HepG2 (cell line): ENCODE measurements around the gene KRT36. TPM values are rescaled to one million over a fixed set of nuclear protein-coding genes. Genes with fewer than 3 reads are reported as not detected.

Experiments
- ATAC-seq: fragments of 200-7000 bp; cut with Tn5 transposase; 3 replicates; pipeline ENCODE4 v1.9.1; 2020; ENCODE audit warnings: mild to moderate bottlenecking, moderate library complexity
- BruUV-seq: library from RNA; stranded (reverse); fragments of 400-500 nt; replicated peaks from 2 replicates; lab custom pipeline; 2021; lab: Mats Ljungman, UMichigan
- CTCF ChIA-PET: fragments of 300-600 bp; formaldehyde crosslinking; extraction: SDS; loops from one replicate; lab custom pipeline; 2021; ENCODE audit warnings: low total read pairs, inconsistent platforms, low intra/inter-chr PET ratio; lab: Yijun Ruan, JAX
- POLR2A ChIA-PET: fragments of 350-600 bp; sonication (Branson Sonifier 250); formaldehyde crosslinking; loops from one replicate; lab custom pipeline; 2020; ENCODE audit warnings: antibody characterized with exemption, inconsistent platforms; lab: Yijun Ruan, JAX
- DNase-seq: peaks from one replicate; pipeline ENCODE4 v3.0.0-alpha.2; 2015; ENCODE audit warnings: low spot score
- FAIRE-seq: peaks from 3 replicates; lab custom pipeline; 2011; peaks lifted over from hg19 to GRCh38; lab: Jason Lieb, UNC
- H2AFZ ChIP-seq: one replicate; pipeline ENCODE4 v1.6.1; 2011; ENCODE audit warnings: low read length, inconsistent platforms
- H3K27ac ChIP-seq: fragments of 300-600 bp; 3 replicates; pipeline ENCODE4 v1.8.0; 2011; ENCODE audit warnings: mixed run types, mild to moderate bottlenecking, mixed read lengths, low read length, inconsistent platforms; ENCODE audit not compliant: insufficient read depth; ENCODE audit errors: extremely low read length
- H3K27me3 ChIP-seq, 2 experiments: fragments of 200-600 bp in 1 of 2; 2 replicates in 1 of 2; 3 replicates in 1 of 2; pipeline versions ENCODE4 v1.6.0 to v1.8.0; 2011; ENCODE audit warnings: low read length in 2 of 2, mild to moderate bottlenecking in 2 of 2, moderate library complexity in 2 of 2, inconsistent platforms in 1 of 2; ENCODE audit not compliant: insufficient read depth in 2 of 2, control insufficient read depth in 1 of 2
- H3K36me3 ChIP-seq, 2 experiments: fragments of 200-600 bp in 1 of 2; replicated peaks in 1 of 2; 2 replicates in 1 of 2; 3 replicates in 1 of 2; pipeline versions ENCODE4 v1.5.1 to v1.8.0; 2011; ENCODE audit warnings: low read length in 2 of 2, inconsistent platforms in 1 of 2; ENCODE audit not compliant: insufficient read depth in 2 of 2, control insufficient read depth in 1 of 2
- H3K4me1 ChIP-seq: 2 replicates; pipeline ENCODE4 v1.5.1; 2012; ENCODE audit warnings: low read length, inconsistent platforms; ENCODE audit not compliant: insufficient read depth
- H3K4me2 ChIP-seq: 2 replicates; pipeline ENCODE4 v1.6.0; 2011; ENCODE audit warnings: low read depth, low read length, inconsistent platforms
- H3K4me3 ChIP-seq, 3 experiments: fragments of 200-600 bp in 1 of 3; sonication (generic), shearing (Covaris generic) in 1 of 3; replicated peaks in 1 of 3; 2 replicates each; pipeline ENCODE4 v1.5.1; 2011 to 2016; ENCODE audit warnings: low read length in 3 of 3, inconsistent platforms in 2 of 3, low read depth in 2 of 3, mild to moderate bottlenecking in 2 of 3, control low read depth in 1 of 3, mixed read lengths in 1 of 3; ENCODE audit not compliant: insufficient read depth in 1 of 3
- H3K79me2 ChIP-seq: one replicate; pipeline ENCODE4 v1.6.1; 2011; ENCODE audit warnings: low read length, inconsistent platforms; ENCODE audit not compliant: insufficient read depth
- H3K9ac ChIP-seq: 2 replicates; pipeline ENCODE4 v1.6.0; 2011; ENCODE audit warnings: mild to moderate bottlenecking, low read depth, low read length, inconsistent platforms; ENCODE audit not compliant: insufficient read depth
- H3K9me3 ChIP-seq: 2 replicates; pipeline ENCODE4 v1.5.1; 2012; ENCODE audit warnings: mild to moderate bottlenecking, low read length
- H4K20me1 ChIP-seq: 2 replicates; pipeline ENCODE4 v1.6.0; 2011; ENCODE audit warnings: inconsistent platforms, mild to moderate bottlenecking, low read length, moderate library complexity; ENCODE audit not compliant: insufficient read depth
- CEBPB ChIP-seq: IDR thresholded peaks from 2 replicates; pipeline ENCODE4 v1.6.1; 2011; ENCODE audit warnings: low read depth, low read length, improper control_type of control experiment, borderline replicate concordance
- CEBPG ChIP-seq: IDR thresholded peaks from 2 replicates; pipeline ENCODE4 v1.6.1; 2016
- HNRNPK ChIP-seq: fragments of 200-400 bp; formaldehyde crosslinking; IDR thresholded peaks from 2 replicates; pipeline ENCODE4 v1.6.1; 2018; ENCODE audit warnings: low read length, low read depth, moderate library complexity, mild to moderate bottlenecking; ENCODE audit not compliant: poor library complexity, severe bottlenecking
- MAFF ChIP-seq: IDR thresholded peaks from 2 replicates; pipeline ENCODE4 v1.6.1; 2011; ENCODE audit warnings: low read depth, low read length, improper control_type of control experiment
- MAFK ChIP-seq, 2 experiments: IDR thresholded peaks in 1 of 2; conservative IDR thresholded peaks in 1 of 2; 2 replicates each; pipeline ENCODE4 v1.6.1; 2011; ENCODE audit warnings: improper control_type of control experiment in 2 of 2, low read length in 2 of 2
- NCOR1 ChIP-seq: fragments of 200-600 bp; sonication (generic); IDR thresholded peaks from 2 replicates; pipeline ENCODE4 v1.7.0; 2017; ENCODE audit warnings: antibody characterized with exemption, low read length, borderline replicate concordance
- NKX3-1 ChIP-seq: sonication (generic); formaldehyde crosslinking; IDR thresholded peaks from 2 replicates; pipeline ENCODE4 v1.5.0; 2020; ENCODE audit warnings: missing genetic modification reagents
- PBX2 ChIP-seq: IDR thresholded peaks from 2 replicates; pipeline ENCODE4 v1.6.1; 2016; ENCODE audit warnings: control low read depth
- PCBP2 ChIP-seq: fragments of 200-400 bp; formaldehyde crosslinking; optimal IDR thresholded peaks from 2 replicates; pipeline ENCODE3; 2018; ENCODE audit warnings: low read length, low read depth; ENCODE audit not compliant: poor library complexity, severe bottlenecking
- PITX1 ChIP-seq: sonication (generic); formaldehyde crosslinking; IDR thresholded peaks from 2 replicates; pipeline ENCODE4 v1.5.1; 2020; ENCODE audit warnings: mild to moderate bottlenecking, missing genetic modification reagents
- ZNF180 ChIP-seq: sonication (generic); formaldehyde crosslinking; IDR thresholded peaks from 2 replicates; pipeline ENCODE4 v1.4.0; 2020; ENCODE audit warnings: low read depth, missing genetic modification reagents, borderline replicate concordance
- ZNF225 ChIP-seq: sonication (generic); formaldehyde crosslinking; IDR thresholded peaks from 2 replicates; pipeline ENCODE4 v1.4.0; 2020; ENCODE audit warnings: mild to moderate bottlenecking, missing genetic modification reagents
- WGBS: methylation state at CpG from one replicate; pipeline ENCODE4 v1.1.6; 2017; ENCODE audit warnings: low lambda C conversion rate; 5-methylcytosine and 5-hydroxymethylcytosine counted together
- in situ Hi-C: cut with HindIII; loops from 2 replicates; pipeline ENCODE4 v1.10.0; 2017; ENCODE audit warnings: low pct_unique_long_range_greater_than_20kb; ENCODE audit not compliant: extremely low pct_ligation_motif_present
- intact Hi-C: fragments of 100-400 bp; cut with micrococcal nuclease; formaldehyde crosslinking; loops from one replicate; pipeline ENCODE4 v1.10.0; 2022; ENCODE audit not compliant: unreplicated experiment
- polyA plus RNA-seq, 8 experiments: library from polyadenylated mRNA; depleted of rRNA in 3 of 8; stranded (reverse) in 7 of 8; unstranded in 1 of 8; fragments of >200 nt; fragmentation: Illumina TruSeq in 4 of 8; extraction: Trizol in 4 of 8; gene quantifications; 2 replicates each; pipeline versions ENCODE4 v1.2.1 to v1.2.3, GENCODE V29; 2011 to 2016; ENCODE audit warnings: low read depth in 4 of 8, missing spikeins in 1 of 8, mixed read lengths in 1 of 8; ENCODE audit not compliant: insufficient read depth in 1 of 8
- total RNA-seq, 5 experiments: library from RNA; depleted of rRNA; stranded (reverse); fragments of >200 nt; fragmentation: Illumina TruSeq; extraction: Trizol; gene quantifications; 2 replicates each; pipeline ENCODE4 v1.2.3, GENCODE V29; 2016; ENCODE audit warnings: low read depth in 1 of 5

Gene KRT36
- total and polyA plus RNA-seq, 2 of the 13 experiments (the other 11 are each of a cell fraction or from before 2014, with no cell fraction given): not detected

- FAIRE-seq (no peak), ATAC-seq (no peak), DNase-seq (no peak)
- Histone ChIP-seq H3K4me3 (no peak overlapping the region), H3K4me2 (no peak overlapping the region), H3K9ac (no peak overlapping the region), H3K27ac (no peak overlapping the region), H3K27me3 (peaks cover 0 to 11% of the 10 kb centered on the region in 2 experiments; a peak in 2 of 5 replicates), H3K4me1 (peaks cover 64% of the 10 kb centered on the region), H3K9me3 (no peaks in the 10 kb centered on the region), H3K36me3 (no peaks in the 10 kb centered on the region), H4K20me1 (no peaks in the 10 kb centered on the region), H2AFZ (no peak overlapping the region), H3K79me2 (no peaks in the 10 kb centered on the region)
- no TSS peak for BruUV-seq
- WGBS: 61% methylated on average over 7 of the region's 7 CpGs
- intact Hi-C loops: loop anchor here (10.0 kb wide), 1 partner anchor 119 kb away; no protein-coding TSS in a partner anchor
- TF ChIP-seq PBX2 (CRISPR knock-in tag) (no peak), MAFK (conservative IDR thresholded peaks at IDR 0.05 in 1 of 2, IDR thresholded peaks at IDR 0.05 in 1 of 2; ENCODE audit: low read length in 2 of 2) (peak; percentile 79 to 82), MAFF (peak; percentile 84), NCOR1 (no peak), ZNF225 (CRISPR knock-in tag) (no peak)
- POLR2A ChIA-PET: interaction anchor here (1.1 kb wide), 1 partner anchor 155 kb away, joined by 3 read pairs; no protein-coding TSS in a partner anchor
- in situ Hi-C loops: no loop called here
- CTCF ChIA-PET: interaction anchor here (1.3 kb wide), 1 partner anchor 16 kb away, joined by 3 read pairs; no protein-coding TSS in a partner anchor
Measured at GRCh38 chr17:41533613-41534012, 43.9 kb upstream of the KRT36 start.

GRCh38 chr17:41532947-41533570 lies 43.3 kb upstream of the KRT36 start:
- H3K4me2 ChIP-seq: no peak overlapping the region
- TF ChIP-seq CEBPB: peak; percentile 68
- TF ChIP-seq ZNF180 (CRISPR knock-in tag): no peak
- TF ChIP-seq NKX3-1 (CRISPR knock-in tag): no peak
- peak; percentile 76 for TF ChIP-seq PCBP2
- TF ChIP-seq CEBPG (CRISPR knock-in tag): peak; percentile 73
- peak; percentile 52 for TF ChIP-seq HNRNPK
- no peak for TF ChIP-seq PITX1 (CRISPR knock-in tag)
- no peak overlapping the region for H3K27ac ChIP-seq
- CTCF ChIA-PET: no interaction called here
- BruUV-seq: no TSS peak
- H4K20me1 ChIP-seq: no peaks in the 10 kb centered on the region
- WGBS: 35% methylated on average over 9 of the region's 9 CpGs
- in situ Hi-C loops (no loop called here), intact Hi-C loops (loop anchor here (10.0 kb wide), 1 partner anchor 118 kb away; no protein-coding TSS in a partner anchor)
- DNase-seq: no peak
- peaks cover 64% of the 10 kb centered on the region for H3K4me1 ChIP-seq
- no peaks in the 10 kb centered on the region for H3K79me2 ChIP-seq
- no peaks in the 10 kb centered on the region for H3K36me3 ChIP-seq
- no peak overlapping the region for H3K4me3 ChIP-seq
- H3K27me3 ChIP-seq: peaks cover 0 to 11% of the 10 kb centered on the region in 2 experiments; a peak in 2 of 5 replicates
- FAIRE-seq: no peak
- H2AFZ ChIP-seq: no peak overlapping the region
- no peak overlapping the region for H3K9ac ChIP-seq
- H3K9me3 ChIP-seq: no peaks in the 10 kb centered on the region
- POLR2A ChIA-PET: interaction anchor here (1.1 kb wide), 1 partner anchor 155 kb away, joined by 3 read pairs; no protein-coding TSS in a partner anchor
- ATAC-seq: no peak
